Spinal cord (tissue), 10 donors: ENCODE results near the gene PRUNE2. TPM values are rescaled to one million over a fixed set of nuclear protein-coding genes. Genes with fewer than 3 reads are reported as not detected.

Experiments
- DNase-seq, 6 donors: peaks; one replicate each; pipeline versions ENCODE4 v3.0.0 to v3.0.0-alpha.2; 2013 to 2015; ENCODE audit warnings: low spot score in 6 of 6, low read depth in 4 of 6
- H3K27ac ChIP-seq: one replicate; pipeline ENCODE4 v1.5.1; 2013; ENCODE audit warnings: low read depth, low read length, control low read depth
- H3K27me3 ChIP-seq: one replicate; pipeline ENCODE4 v1.6.1; 2013; ENCODE audit warnings: low read length; ENCODE audit not compliant: control insufficient read depth, insufficient read depth
- H3K36me3 ChIP-seq: one replicate; pipeline ENCODE4 v1.6.1; 2013; ENCODE audit warnings: low read length; ENCODE audit not compliant: control insufficient read depth, insufficient read depth
- H3K4me1 ChIP-seq: one replicate; pipeline ENCODE4 v1.6.1; 2013; ENCODE audit warnings: low read length; ENCODE audit not compliant: control insufficient read depth, insufficient read depth
- H3K4me3 ChIP-seq: one replicate; pipeline ENCODE4 v1.5.1; 2013; ENCODE audit warnings: low read depth, low read length, control low read depth
- H3K9me3 ChIP-seq: one replicate; pipeline ENCODE4 v1.6.1; 2013; ENCODE audit warnings: low read length; ENCODE audit not compliant: control insufficient read depth, insufficient read depth
- WGBS: methylation state at CpG from one replicate; pipeline ENCODE4 v1.1.5; 2013; ENCODE audit warnings: missing lambda C conversion rate; ENCODE audit not compliant: insufficient coverage; 5-methylcytosine and 5-hydroxymethylcytosine counted together
- polyA plus RNA-seq, 2 donors: library from polyadenylated mRNA; unstranded; fragments of 120-200 nt; gene quantifications; one replicate each; pipeline ENCODE4 v1.2.1, GENCODE V29; 2013; ENCODE audit not compliant: insufficient read length in 2 of 2
- total RNA-seq, 2 donors: library from RNA; depleted of rRNA in 1 of 2; stranded (reverse); fragments of 120-200 nt in 1 of 2; fragments of >200 nt in 1 of 2; gene quantifications; one replicate each; pipeline versions ENCODE4 v1.2.3 to v1.2.4, GENCODE V29; 2013 to 2014
- donor health status: healthy.

The PRUNE2 gene
- total and polyA plus RNA-seq, 4 donors = 19.7 to 166 (median 50.7) TPM

DNA sequence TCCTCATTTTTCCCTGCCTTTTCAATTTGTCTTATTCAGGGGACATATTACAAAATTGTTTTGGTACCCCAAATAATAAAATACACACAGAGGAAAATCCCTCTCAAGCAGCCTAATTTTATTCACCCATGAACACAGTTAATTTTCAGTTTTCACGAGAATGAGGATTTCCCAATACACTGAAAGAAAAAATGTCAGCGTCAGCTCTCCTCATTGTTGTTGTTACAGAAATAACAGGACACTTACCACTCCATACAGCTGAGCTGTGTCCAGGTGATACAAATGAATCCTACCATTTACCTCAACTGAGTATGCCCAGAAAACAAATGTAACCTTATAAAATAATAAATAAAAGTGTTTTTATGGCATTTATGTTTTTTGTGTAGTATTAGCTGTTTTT, 286.3 kb downstream of the PRUNE2 start:
- 50% methylated on average over 1 of the region's 2 CpGs for WGBS
- H3K27ac ChIP-seq = no peak overlapping the region
- H3K9me3 ChIP-seq = no peaks in the 10 kb centered on the region
- no peaks in the 10 kb centered on the region for H3K27me3 ChIP-seq
- H3K36me3 ChIP-seq = no peaks in the 10 kb centered on the region
- H3K4me1 ChIP-seq = no peaks in the 10 kb centered on the region
- no peak overlapping the region for H3K4me3 ChIP-seq
- DNase-seq = no peak

DNA sequence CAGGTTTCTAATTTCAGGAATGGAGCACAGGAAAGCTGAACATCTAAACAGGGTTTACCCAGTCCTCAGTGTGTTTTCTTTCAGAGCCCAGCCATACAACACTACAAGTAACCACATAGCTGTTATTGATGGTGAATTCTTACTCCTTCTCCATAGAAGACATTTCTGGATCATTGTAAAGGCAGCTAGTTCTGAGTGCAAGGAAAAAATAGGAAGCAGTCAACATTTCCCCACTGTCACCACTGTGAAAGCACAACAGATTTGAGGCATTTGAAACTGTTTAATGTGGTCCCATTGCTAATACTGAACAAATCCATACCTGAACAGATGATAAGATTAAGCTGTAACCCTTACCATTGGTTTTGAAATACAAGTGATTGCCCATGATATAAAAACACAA, 286.7 kb downstream of the PRUNE2 start:
- Histone ChIP-seq H3K27ac (no peak overlapping the region), H3K4me1 (no peaks in the 10 kb centered on the region), H3K36me3 (no peaks in the 10 kb centered on the region), H3K4me3 (no peak overlapping the region), H3K27me3 (no peaks in the 10 kb centered on the region), H3K9me3 (no peaks in the 10 kb centered on the region)
- DNase-seq = no peak

DNA sequence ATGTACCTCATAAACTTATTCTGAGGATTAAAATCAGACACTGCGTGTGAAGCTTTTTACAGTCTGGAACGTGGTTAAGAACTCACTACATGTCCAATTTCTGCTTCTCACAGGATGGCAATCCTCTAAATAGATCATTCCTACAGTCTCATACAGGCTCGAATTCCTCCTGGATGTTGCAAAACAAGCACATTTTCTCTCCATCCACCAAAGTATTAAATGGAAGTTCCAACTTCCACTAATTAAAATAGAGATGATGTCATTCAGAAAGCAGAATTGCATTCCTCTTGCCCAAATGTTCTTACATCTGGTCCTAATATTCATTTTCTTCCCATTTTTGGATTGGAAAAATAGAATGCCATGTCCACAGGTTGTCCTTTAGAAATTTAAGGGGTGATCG, 287.2 kb downstream of the PRUNE2 start:
- 91% methylated on average over 2 of the region's 4 CpGs for WGBS
- H3K27ac ChIP-seq = no peak overlapping the region
- no peaks in the 10 kb centered on the region for H3K9me3 ChIP-seq
- no peaks in the 10 kb centered on the region for H3K27me3 ChIP-seq
- no peaks in the 10 kb centered on the region for H3K4me1 ChIP-seq
- H3K4me3 ChIP-seq = no peak overlapping the region
- no peak for DNase-seq
- no peaks in the 10 kb centered on the region for H3K36me3 ChIP-seq

DNA sequence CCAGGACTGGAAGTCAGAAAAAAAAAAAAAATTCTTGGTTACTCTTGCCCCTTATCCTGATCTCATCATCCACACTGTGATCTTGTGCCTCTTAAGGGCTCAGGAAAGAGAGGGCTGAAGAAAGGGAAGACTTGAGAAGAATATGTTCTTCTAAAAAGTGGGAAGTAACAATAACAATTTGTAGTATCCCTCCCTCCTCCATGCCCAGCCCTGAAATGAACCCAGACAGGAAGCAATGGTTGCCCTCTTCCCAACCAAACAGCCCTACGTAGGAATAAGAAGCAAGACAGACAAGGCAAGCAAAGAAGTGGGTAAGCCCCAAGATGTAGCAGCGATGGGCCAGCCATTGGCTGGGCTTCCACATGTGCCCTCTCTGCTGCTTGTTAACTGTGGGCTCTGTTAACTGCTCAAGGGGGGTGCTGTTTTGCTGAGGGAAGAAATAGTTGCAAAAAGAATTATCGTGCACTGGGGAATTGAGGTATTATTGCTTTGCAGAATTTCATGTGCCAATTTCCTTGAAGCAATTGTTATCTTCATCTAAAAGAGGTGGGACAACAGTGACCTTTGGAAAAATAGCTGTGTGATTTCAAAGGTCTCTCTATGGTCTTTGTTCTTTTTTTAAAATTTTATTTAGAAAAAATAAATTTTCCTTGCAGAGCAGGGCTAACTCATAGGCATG, 288.3 kb downstream of the PRUNE2 start:
- WGBS = 90% methylated on average over 3 of the region's 3 CpGs
- DNase-seq = no peak
- no peaks in the 10 kb centered on the region for H3K36me3 ChIP-seq
- H3K9me3 ChIP-seq = no peaks in the 10 kb centered on the region
- no peaks in the 10 kb centered on the region for H3K27me3 ChIP-seq
- H3K27ac ChIP-seq = no peak overlapping the region
- H3K4me3 ChIP-seq = no peak overlapping the region
- H3K4me1 ChIP-seq = no peaks in the 10 kb centered on the region

DNA sequence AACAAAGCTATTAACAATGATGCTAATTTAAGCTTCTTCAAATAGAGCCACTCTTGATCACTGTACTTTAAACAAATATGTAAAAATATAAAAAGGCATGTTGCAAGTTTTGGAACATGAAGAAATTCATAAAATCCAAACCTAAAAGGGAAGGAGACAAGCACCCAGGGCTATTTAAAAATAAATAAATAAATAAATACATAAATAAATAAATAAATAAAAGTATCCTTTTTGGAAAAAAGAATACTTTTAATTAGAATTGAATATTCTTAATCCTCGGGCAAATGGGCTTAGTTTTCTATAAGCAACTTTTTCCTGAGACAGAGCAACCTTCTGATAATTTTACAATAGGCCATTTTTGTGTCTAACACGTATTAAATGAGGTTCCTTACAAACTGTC, 289.1 kb downstream of the PRUNE2 start:
- H3K36me3 ChIP-seq = no peaks in the 10 kb centered on the region
- no peaks in the 10 kb centered on the region for H3K4me1 ChIP-seq
- H3K27ac ChIP-seq = no peak overlapping the region
- H3K4me3 ChIP-seq = no peak overlapping the region
- no CpG with 5 or more reads among the region's 2 CpGs for WGBS
- DNase-seq = no peak
- no peaks in the 10 kb centered on the region for H3K9me3 ChIP-seq
- H3K27me3 ChIP-seq = no peaks in the 10 kb centered on the region

DNA sequence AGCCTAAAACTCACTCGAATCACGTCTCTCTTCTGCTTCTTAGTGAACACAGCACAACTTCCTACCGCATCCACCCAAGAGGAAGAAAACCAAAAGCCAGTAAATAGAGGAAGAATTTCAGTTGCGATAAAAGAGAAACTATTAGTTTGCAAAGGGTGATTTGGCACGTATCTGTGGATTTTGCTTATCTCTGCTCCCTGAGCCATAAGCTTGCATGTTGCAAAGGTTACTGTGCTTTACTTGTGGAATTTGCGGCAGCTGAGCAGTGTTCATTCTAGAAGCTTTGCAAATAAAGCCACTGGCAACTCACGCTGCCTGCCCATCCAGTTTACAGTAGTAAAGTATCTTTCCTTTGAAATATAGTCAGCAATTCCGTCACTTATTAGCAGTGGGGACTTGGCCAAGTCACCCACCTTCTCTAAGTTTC, 290.7 kb downstream of the PRUNE2 start:
- no peak overlapping the region for H3K27ac ChIP-seq
- no peak overlapping the region for H3K4me3 ChIP-seq
- no peaks in the 10 kb centered on the region for H3K4me1 ChIP-seq
- WGBS = 94% methylated on average over 5 of the region's 8 CpGs
- H3K9me3 ChIP-seq = no peaks in the 10 kb centered on the region
- no peak for DNase-seq
- H3K36me3 ChIP-seq = no peaks in the 10 kb centered on the region
- H3K27me3 ChIP-seq = no peaks in the 10 kb centered on the region

DNA sequence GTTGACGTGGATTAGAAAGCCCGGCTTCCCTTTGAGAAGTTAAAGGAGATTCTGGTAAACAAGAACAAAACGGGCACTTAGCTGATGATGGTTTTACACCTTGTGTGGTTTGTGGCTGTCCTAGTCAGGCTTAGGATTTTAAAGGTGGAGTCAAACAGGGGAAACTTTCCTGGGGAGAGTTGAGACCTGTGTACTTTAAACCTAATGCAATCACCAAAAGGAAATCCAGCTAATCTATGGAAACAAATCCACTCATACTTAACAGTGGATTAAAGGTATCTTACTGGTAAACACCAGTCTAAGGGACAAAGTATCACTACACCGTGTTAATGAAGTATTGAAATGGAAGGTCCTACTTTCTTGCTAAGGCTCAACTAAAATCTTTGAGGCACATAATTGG, 291.9 kb downstream of the PRUNE2 start:
- H3K9me3 ChIP-seq = no peaks in the 10 kb centered on the region
- H3K4me1 ChIP-seq = no peaks in the 10 kb centered on the region
- H3K27ac ChIP-seq = no peak overlapping the region
- no peak overlapping the region for H3K4me3 ChIP-seq
- no peaks in the 10 kb centered on the region for H3K36me3 ChIP-seq
- no peaks in the 10 kb centered on the region for H3K27me3 ChIP-seq
- 100% methylated on average over 1 of the region's 4 CpGs for WGBS
- DNase-seq = no peak

DNA sequence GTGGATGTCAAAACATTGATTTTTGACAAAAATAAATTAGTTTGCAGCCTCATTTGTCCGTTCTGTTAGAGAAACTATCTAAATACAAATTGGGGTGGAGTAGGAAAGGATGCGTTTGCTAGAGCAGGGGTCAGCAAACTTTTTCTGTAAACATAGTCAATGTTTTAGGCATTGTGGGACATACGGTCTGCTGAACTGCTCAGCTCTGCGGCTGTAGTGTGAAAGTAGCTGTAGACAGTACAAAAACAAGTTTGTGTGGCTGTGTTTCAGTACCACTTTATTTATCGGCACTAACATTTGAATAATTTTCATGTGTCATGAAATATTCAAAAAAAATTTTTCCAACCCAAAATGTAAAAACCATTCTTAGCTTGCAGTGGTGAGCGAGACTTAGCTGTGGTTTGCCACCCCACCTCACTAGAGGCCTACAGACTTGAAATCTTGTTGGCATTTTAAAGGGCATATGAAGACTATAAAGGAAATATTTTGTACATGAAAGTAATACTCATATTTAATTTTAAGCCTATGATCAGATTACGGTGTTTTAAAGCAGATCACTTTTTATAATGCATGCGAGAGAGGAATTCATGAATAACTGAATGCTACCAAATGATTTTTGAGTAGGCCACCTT, 292.6 kb downstream of the PRUNE2 start:
- Histone ChIP-seq H3K27ac (no peak overlapping the region), H3K36me3 (no peaks in the 10 kb centered on the region), H3K4me1 (no peaks in the 10 kb centered on the region), H3K27me3 (no peaks in the 10 kb centered on the region), H3K4me3 (no peak overlapping the region), H3K9me3 (no peaks in the 10 kb centered on the region)
- 100% methylated on average over 3 of the region's 8 CpGs for WGBS
- no peak for DNase-seq

DNA sequence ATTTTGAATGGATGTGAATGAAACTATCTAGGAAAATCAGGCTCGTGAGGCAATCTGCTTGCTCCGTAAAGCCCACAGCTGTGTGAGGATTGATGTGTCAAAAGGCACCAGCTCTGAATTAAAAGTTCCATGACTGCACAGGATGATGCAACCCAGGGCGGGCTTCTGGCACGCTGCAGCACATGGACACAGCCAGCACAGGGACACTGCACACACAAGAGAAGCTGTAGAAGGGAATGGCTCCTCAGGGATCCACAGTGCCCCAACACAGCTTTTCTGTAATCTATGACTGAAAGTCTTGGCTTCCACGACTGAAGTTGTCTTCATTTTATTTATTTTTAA, 295.9 kb downstream of the PRUNE2 start:
- no peaks in the 10 kb centered on the region for H3K4me1 ChIP-seq
- peak in 2 of 6 donors; percentile 19 to 36 for DNase-seq
- no peaks in the 10 kb centered on the region for H3K36me3 ChIP-seq
- no peaks in the 10 kb centered on the region for H3K9me3 ChIP-seq
- no peaks in the 10 kb centered on the region for H3K27me3 ChIP-seq
- 37% methylated on average over 4 of the region's 5 CpGs for WGBS
- no peak overlapping the region for H3K27ac ChIP-seq
- no peak overlapping the region for H3K4me3 ChIP-seq

DNA sequence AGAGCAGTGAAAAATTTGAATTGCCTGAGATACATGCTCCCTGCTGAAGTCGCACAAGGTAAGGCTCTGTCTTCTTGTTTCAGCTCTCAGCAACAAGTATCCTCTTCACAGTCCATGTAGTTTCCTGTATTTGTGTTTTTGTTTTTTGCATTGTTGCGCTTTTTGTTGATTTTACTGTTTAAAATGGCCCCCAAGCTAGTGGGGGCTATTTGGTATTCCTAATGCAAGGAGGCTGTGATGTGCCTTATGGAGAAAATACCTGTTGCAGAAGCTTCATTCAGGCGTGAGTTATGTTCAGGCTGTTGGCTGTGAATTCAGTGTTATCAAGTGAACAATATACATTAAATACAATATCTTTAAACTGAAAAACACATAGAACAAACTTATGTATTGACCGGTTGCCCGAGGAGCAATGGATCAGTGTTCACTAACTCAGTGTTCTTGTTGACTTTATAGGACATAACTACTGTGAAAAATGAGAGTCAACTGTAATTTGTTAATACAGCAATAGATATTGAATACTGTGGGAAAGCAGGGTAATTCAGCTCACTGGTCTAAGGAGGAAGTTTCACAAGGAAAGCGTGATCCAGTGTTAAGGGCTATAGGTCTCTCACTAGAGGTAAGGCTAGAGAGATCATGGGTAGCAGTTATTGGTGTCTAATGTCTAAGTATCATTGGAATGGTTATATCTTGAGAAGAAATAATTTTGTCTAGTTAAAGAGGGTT, 296.5 kb downstream of the PRUNE2 start:
- Histone ChIP-seq H3K27ac (no peak overlapping the region), H3K4me3 (no peak overlapping the region), H3K27me3 (no peaks in the 10 kb centered on the region), H3K4me1 (no peaks in the 10 kb centered on the region), H3K9me3 (no peaks in the 10 kb centered on the region), H3K36me3 (no peaks in the 10 kb centered on the region)
- DNase-seq = no peak
- 100% methylated on average over 3 of the region's 6 CpGs for WGBS
